Coronary artery (tissue), 2 donors: Measurements from ENCODE around the gene TMEM129.

Experiments used
- DNase-seq: peaks from one replicate; pipeline ENCODE4 v3.0.0-alpha.2; 2017; ENCODE audit warnings: low spot score
- H3K27ac ChIP-seq, 2 donors: fragments of 200-600 bp; sonication (generic); one replicate each; pipeline ENCODE4 v1.5.1; 2016 to 2019
- H3K4me3 ChIP-seq: fragments of 200-600 bp; sonication (generic); 2 replicates; pipeline ENCODE4 v1.5.1; 2016; ENCODE audit warnings: mild to moderate bottlenecking, moderate library complexity
- CTCF ChIP-seq: fragments of 200-600 bp; sonication (generic); IDR thresholded peaks from one replicate; pipeline ENCODE4 v1.5.1; 2019; ENCODE audit warnings: antibody characterized with exemption

TMEM129 gene

GRCh38 chr4:1682860-1683259, 38.3 kb downstream of the TMEM129 start:
- no peak for TF ChIP-seq CTCF
- no peak for DNase-seq
- Histone ChIP-seq H3K4me3 (peak overlapping the region; percentile 87), H3K27ac (peak overlapping the region in 1 of 2 donors; percentile 84)

GRCh38 chr4:1678244-1678643, 42.9 kb downstream of the TMEM129 start:
- no peak overlapping the region for H3K4me3 ChIP-seq
- no peak overlapping the region for H3K27ac ChIP-seq
- TF ChIP-seq CTCF: no peak
- no peak for DNase-seq

- no peak for TF ChIP-seq CTCF
Measured at GRCh38 chr4:1676605-1677525, 44.3 kb downstream of the TMEM129 start.

GRCh38 chr4:1675802-1676137, 45.4 kb downstream of the TMEM129 start:
- TF ChIP-seq CTCF: no peak
- DNase-seq: no peak
- Histone ChIP-seq H3K27ac (no peak overlapping the region), H3K4me3 (no peak overlapping the region)

More at GRCh38 chr4:1676605-1677525, 44.3 kb downstream of the TMEM129 start:
- DNase-seq: no peak
- H3K4me3 ChIP-seq: no peak overlapping the region
- no peak overlapping the region for H3K27ac ChIP-seq

- no peak for TF ChIP-seq CTCF
- DNase-seq: no peak
- Histone ChIP-seq H3K27ac (no peak overlapping the region), H3K4me3 (no peak overlapping the region)
Measured at GRCh38 chr4:1675136-1675801, 45.9 kb downstream of the TMEM129 start.

GRCh38 chr4:1674682-1675081, 46.4 kb downstream of the TMEM129 start:
- DNase-seq: no peak
- Histone ChIP-seq H3K4me3 (no peak overlapping the region), H3K27ac (no peak overlapping the region)
- TF ChIP-seq CTCF: no peak
